K562 treated with DMSO at 1 percent for 4 hours (cell line): ENCODE measurements around the gene LMCD1. TPM values are rescaled to one million over a fixed set of nuclear protein-coding genes. Genes with fewer than 3 reads are reported as not detected.

Source experiments
- total RNA-seq: library from RNA; unstranded; fragments of 300-600 nt; gene quantifications from 2 replicates; pipeline ENCODE4 v1.2.3, GENCODE V29; 2022; ENCODE audit not compliant: insufficient read depth

Gene LMCD1, protein sequence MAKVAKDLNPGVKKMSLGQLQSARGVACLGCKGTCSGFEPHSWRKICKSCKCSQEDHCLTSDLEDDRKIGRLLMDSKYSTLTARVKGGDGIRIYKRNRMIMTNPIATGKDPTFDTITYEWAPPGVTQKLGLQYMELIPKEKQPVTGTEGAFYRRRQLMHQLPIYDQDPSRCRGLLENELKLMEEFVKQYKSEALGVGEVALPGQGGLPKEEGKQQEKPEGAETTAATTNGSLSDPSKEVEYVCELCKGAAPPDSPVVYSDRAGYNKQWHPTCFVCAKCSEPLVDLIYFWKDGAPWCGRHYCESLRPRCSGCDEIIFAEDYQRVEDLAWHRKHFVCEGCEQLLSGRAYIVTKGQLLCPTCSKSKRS
- 0.27 TPM in 1 of 2 replicates, not detected in the other for total RNA-seq

DNA sequence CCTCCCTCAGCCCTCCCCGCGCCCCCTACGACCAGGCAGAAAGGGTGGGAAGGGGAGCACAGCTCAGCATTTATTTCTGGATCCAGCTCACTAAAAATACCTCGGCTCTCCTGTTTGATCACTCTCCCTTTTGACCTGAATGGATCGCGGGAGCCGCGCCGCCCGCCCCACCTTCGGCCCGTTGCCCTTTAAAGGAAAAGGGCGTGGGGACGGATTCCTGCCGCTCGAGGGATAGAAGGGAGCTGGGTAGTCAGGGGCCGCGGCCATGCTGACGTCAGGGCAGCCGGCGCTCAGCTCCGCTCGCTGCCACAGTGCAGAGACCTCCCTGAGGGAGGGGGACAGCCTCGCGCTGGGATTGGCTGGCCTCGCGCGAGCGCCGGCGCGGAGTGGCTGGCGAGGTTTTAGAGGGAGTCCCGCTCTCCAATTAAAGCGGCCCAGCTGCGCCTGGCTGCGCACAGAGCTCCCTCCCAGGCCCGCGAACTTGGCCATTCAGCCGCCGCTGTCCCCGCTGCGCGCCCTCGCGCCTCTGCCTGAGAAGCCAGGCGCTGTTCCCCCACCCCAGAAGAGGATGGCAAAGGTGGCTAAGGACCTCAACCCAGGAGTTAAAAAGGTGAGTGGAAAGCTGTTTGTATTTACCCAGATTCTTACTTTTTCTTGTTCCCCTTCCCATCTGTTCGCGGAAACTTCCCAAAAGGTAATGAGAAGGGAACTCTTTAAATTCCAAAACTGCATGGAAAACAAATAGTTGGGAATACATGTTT is at the start of gene LMCD1:
LMCD1 (plus strand) TSS at position 453 of the 761 bp plus-strand sequence; CDS start at position 569, 116 bp downstream.

Other genes with a start within 250 kb of the LMCD1 start
- not detected in 2 replicates for gene SSUH2, start 143.0 kb downstream of the LMCD1 start, total RNA-seq
- gene CAV3, start 232.0 kb downstream of the LMCD1 start, total RNA-seq = not detected in 2 replicates